HG03196 (cell line): ENCODE measurements around the gene RFLNA.
"Not testable (repeated sequence)": the region's sequence is repeated elsewhere in the genome, so short reads cannot be mapped to it uniquely, and the experiment has no call there.

Experiments used
- ATAC-seq: cut with Tn5 transposase; IDR thresholded peaks from one replicate; pipeline ENCODE4 v1.9.1; 2021; ENCODE audit not compliant: unreplicated experiment

Gene RFLNA

GRCh38 chr12:124281309-124281708, 13.6 kb upstream of the RFLNA start:
- no peak for ATAC-seq

GRCh38 chr12:124282287-124282686, 12.6 kb upstream of the RFLNA start:
- ATAC-seq = no peak

- ATAC-seq = no peak
Observed at GRCh38 chr12:124283326-124283725, 11.6 kb upstream of the RFLNA start.

- no peak for ATAC-seq
Observed at GRCh38 chr12:124284368-124284767, 10.5 kb upstream of the RFLNA start.

GRCh38 chr12:124286414-124286813, 8.5 kb upstream of the RFLNA start:
- no peak for ATAC-seq

GRCh38 chr12:124286971-124287370, 7.9 kb upstream of the RFLNA start:
- ATAC-seq = no peak

GRCh38 chr12:124289634-124290600, 5.0 kb upstream of the RFLNA start:
- no peak for ATAC-seq

GRCh38 chr12:124292385-124292784, 2.5 kb upstream of the RFLNA start:
- no peak for ATAC-seq

- ATAC-seq = no peak
Observed at GRCh38 chr12:124293286-124294003, 1.4 kb upstream of the RFLNA start.

- no peak for ATAC-seq
Observed at GRCh38 chr12:124295431-124296058, 652 bp downstream of the RFLNA start.

- ATAC-seq = no peak
Observed at GRCh38 chr12:124296295-124296915, 1.5 kb downstream of the RFLNA start.

GRCh38 chr12:124296916-124297351, 2.0 kb downstream of the RFLNA start:
- ATAC-seq = no peak

- no peak for ATAC-seq
Observed at GRCh38 chr12:124297389-124297788, 2.5 kb downstream of the RFLNA start.

- ATAC-seq = no peak
Observed at GRCh38 chr12:124297856-124298255, 3.0 kb downstream of the RFLNA start.

GRCh38 chr12:124298685-124299410, 4.0 kb downstream of the RFLNA start:
- no peak for ATAC-seq

- no peak for ATAC-seq
Observed at GRCh38 chr12:124299628-124300388, 4.9 kb downstream of the RFLNA start.

- ATAC-seq = not testable (repeated sequence)
Observed at GRCh38 chr12:124300657-124301056, 5.8 kb downstream of the RFLNA start.

GRCh38 chr12:124301084-124301654, 6.3 kb downstream of the RFLNA start:
- ATAC-seq = no peak

- ATAC-seq = no peak
Observed at GRCh38 chr12:124302241-124302806, 7.4 kb downstream of the RFLNA start.
